Thoracic aorta (tissue), 2 donors: ENCODE measurements around the gene PPP1R1B. TPM values are rescaled to one million over a fixed set of nuclear protein-coding genes. Genes with fewer than 3 reads are reported as not detected.
A peak's percentile ranks its signal among the peaks of the same experiment; 100 is the strongest.

Source experiments
- ATAC-seq: fragments of 150-250 bp; one replicate; pipeline ENCODE4 v1.8.0; 2017; ENCODE audit warnings: low read depth; ENCODE audit not compliant: insufficient number of reproducible peaks, low FRiP score
- DNase-seq: peaks from one replicate; pipeline ENCODE4 v3.0.0-alpha.2; 2020; ENCODE audit warnings: low spot score
- H3K27ac ChIP-seq, 2 donors: fragments of 200-600 bp; sonication (generic); 1 replicate in 1 of 2; 2 replicates in 1 of 2; pipeline ENCODE4 v1.5.1; 2016; ENCODE audit warnings: mild to moderate bottlenecking in 2 of 2, moderate library complexity in 2 of 2
- H3K27me3 ChIP-seq: fragments of 200-600 bp; sonication (generic); replicated peaks from 2 replicates; pipeline ENCODE4 v1.6.0; 2016; ENCODE audit warnings: mild to moderate bottlenecking; ENCODE audit not compliant: insufficient read depth
- H3K36me3 ChIP-seq: fragments of 200-600 bp; sonication (generic); one replicate; pipeline ENCODE4 v1.5.1; 2016
- H3K4me1 ChIP-seq, 2 donors: fragments of 200-600 bp; sonication (generic); 1 replicate in 1 of 2; 2 replicates in 1 of 2; pipeline versions ENCODE4 v1.5.1 to v1.6.0; 2016; ENCODE audit warnings: low read depth in 2 of 2, mild to moderate bottlenecking in 1 of 2; ENCODE audit not compliant: control insufficient read depth in 1 of 2
- H3K4me3 ChIP-seq: fragments of 200-600 bp; sonication (generic); 2 replicates; pipeline ENCODE4 v1.5.1; 2016; ENCODE audit warnings: mild to moderate bottlenecking
- H3K9me3 ChIP-seq: fragments of 200-600 bp; sonication (generic); 2 replicates; pipeline ENCODE4 v1.5.1; 2016
- total RNA-seq, 2 donors: library from RNA; depleted of rRNA; stranded (reverse); fragments of >200 nt; gene quantifications; one replicate each; pipeline versions ENCODE4 v1.1.0 to v1.2.3, GENCODE V29; 2016
- TF ChIP-seq, protein P1 (sequence below): fragments of 200-600 bp; sonication (generic); IDR thresholded peaks from one replicate; pipeline ENCODE4 v1.5.1; 2019; ENCODE audit warnings: antibody characterized with exemption

The PPP1R1B gene
- total RNA-seq, 2 donors from 2014 or later: 0.27 to 2.1 TPM

DNA sequence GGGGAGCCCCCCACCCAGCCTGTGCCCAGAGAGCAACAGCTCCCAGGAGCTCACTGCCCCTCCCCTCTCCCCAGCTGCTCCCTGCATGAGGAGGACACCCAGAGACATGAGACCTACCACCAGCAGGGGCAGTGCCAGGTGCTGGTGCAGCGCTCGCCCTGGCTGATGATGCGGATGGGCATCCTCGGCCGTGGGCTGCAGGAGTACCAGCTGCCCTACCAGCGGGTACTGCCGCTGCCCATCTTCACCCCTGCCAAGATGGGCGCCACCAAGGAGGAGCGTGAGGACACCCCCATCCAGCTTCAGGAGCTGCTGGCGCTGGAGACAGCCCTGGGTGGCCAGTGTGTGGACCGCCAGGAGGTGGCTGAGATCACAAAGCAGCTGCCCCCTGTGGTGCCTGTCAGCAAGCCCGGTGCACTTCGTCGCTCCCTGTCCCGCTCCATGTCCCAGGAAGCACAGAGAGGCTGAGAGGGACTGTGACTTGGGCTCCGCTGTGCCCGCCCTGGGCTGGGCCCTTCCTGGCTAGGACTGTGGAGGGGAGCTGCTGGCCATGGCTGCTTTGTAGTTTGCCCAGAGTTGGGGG lies 39.0 kb downstream of the PPP1R1B start:
- TF ChIP-seq, protein P1, sequence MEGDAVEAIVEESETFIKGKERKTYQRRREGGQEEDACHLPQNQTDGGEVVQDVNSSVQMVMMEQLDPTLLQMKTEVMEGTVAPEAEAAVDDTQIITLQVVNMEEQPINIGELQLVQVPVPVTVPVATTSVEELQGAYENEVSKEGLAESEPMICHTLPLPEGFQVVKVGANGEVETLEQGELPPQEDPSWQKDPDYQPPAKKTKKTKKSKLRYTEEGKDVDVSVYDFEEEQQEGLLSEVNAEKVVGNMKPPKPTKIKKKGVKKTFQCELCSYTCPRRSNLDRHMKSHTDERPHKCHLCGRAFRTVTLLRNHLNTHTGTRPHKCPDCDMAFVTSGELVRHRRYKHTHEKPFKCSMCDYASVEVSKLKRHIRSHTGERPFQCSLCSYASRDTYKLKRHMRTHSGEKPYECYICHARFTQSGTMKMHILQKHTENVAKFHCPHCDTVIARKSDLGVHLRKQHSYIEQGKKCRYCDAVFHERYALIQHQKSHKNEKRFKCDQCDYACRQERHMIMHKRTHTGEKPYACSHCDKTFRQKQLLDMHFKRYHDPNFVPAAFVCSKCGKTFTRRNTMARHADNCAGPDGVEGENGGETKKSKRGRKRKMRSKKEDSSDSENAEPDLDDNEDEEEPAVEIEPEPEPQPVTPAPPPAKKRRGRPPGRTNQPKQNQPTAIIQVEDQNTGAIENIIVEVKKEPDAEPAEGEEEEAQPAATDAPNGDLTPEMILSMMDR: no peak
- H3K9me3 ChIP-seq: no peaks in the 10 kb centered on the region
- peaks cover 3% of the 10 kb centered on the region for H3K36me3 ChIP-seq
- H3K4me1 ChIP-seq: peaks cover 22 to 65% of the 10 kb centered on the region in 2 donors
- H3K4me3 ChIP-seq: no peak overlapping the region
- no peak for ATAC-seq
- no peak for DNase-seq
- no peaks in the 10 kb centered on the region for H3K27me3 ChIP-seq
- peak overlapping the region; percentile 59 to 77 for H3K27ac ChIP-seq

DNA sequence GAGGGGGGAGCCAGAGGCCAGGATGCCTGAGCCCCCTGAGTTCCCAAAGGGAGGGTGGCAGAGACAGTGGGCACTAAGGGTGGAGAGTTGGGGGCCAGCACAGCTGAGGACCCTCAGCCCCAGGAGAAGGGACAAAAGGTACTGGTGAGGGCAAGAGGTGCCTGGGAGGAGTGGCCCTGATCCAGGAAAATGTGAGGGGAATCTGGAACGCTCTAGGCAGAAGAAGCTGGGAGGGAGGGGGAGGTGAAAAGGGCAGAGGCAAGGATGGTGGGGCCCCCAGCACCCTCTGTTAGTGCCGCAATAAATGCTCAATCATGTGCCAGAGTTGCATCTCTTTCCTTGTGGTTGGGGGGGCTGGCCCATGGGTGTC lies 39.5 kb downstream of the PPP1R1B start:
- no peaks in the 10 kb centered on the region for H3K36me3 ChIP-seq
- peak overlapping the region; percentile 59 to 77 for H3K27ac ChIP-seq
- peak overlapping the region; percentile 69 for H3K4me3 ChIP-seq
- no peak for DNase-seq
- no peaks in the 10 kb centered on the region for H3K9me3 ChIP-seq
- no peaks in the 10 kb centered on the region for H3K27me3 ChIP-seq
- H3K4me1 ChIP-seq: peaks cover 22 to 67% of the 10 kb centered on the region in 2 donors
- ATAC-seq: peak; percentile 30
- TF ChIP-seq, protein P1: no peak

DNA sequence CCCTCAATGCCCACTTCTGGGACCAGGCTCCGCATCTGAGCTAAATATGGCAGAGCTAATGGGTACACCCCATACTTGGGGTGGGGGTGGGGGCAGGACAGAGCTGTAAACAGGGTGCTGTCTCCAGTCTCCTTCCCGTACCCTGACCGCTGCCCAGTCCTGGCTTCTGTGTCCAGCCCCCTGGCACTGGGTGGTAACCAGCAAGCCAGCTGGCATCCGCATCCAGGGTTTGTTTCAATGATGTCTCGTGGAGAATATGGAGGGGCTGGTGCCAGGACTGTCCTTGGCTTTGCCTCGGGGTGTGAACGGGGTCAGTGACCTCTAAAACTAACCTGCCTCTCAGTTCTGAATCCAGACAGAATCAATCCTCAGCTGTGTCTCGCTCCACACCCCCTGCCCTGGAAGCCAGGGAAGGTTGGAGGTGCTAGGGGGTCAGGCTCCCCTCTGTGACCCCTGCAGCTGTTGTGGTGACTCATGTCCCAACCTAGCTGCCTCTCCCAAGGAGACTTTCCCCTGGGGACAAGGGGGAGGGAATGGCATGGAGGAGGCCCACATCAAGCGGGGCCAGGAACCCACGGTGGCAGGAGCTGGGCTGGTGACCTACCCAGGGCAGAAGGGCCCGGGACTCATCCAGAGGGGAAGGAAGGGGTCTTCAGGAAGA lies 40.0 kb downstream of the PPP1R1B start:
- peaks cover 22 to 73% of the 10 kb centered on the region in 2 donors for H3K4me1 ChIP-seq

DNA sequence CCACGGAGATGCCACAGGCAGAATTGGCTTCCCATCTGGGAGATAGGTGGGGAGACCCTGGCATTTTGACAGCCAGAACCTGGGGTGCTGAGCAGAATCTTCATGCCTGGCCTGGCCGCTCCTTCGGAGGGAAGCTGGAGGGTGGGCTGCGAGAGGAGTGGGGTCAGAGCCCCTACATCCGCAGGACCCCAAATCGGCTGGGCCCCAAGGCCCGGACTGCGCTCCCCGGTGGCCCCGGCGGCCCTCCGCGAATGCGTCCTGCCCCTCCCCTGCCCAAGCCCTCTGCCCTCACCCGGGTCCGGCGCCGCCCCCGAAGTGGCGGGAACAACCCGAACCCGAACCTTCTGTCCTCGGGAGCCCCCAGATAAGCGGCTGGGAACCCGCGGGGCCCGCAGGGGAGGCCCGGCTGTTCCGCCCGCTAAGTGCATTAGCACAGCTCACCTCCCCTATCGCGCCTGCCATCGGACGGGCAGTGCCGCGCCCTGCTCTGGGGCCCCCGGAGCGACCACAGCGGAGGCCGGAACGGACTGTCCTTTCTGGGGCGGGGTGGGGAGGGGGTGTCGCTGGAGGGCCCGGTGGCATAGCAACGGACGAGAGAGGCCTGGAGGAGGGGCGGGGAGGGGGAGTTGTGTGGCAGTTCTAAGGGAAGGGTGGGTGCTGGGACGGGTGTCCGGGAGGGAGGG lies 40.7 kb downstream of the PPP1R1B start:
- peak overlapping the region; percentile 59 to 77 for H3K27ac ChIP-seq
- no peaks in the 10 kb centered on the region for H3K27me3 ChIP-seq
- ATAC-seq (no peak), DNase-seq (no peak)
- H3K4me1 ChIP-seq: peaks cover 22 to 75% of the 10 kb centered on the region in 2 donors
- no peaks in the 10 kb centered on the region for H3K36me3 ChIP-seq
- H3K4me3 ChIP-seq: peak overlapping the region; percentile 69
- H3K9me3 ChIP-seq: no peaks in the 10 kb centered on the region
- TF ChIP-seq, protein P1: no peak

More for the DNA sequence above, 40.0 kb downstream of the PPP1R1B start:
- H3K36me3 ChIP-seq: no peaks in the 10 kb centered on the region
- H3K27me3 ChIP-seq: no peaks in the 10 kb centered on the region
- no peaks in the 10 kb centered on the region for H3K9me3 ChIP-seq
- H3K4me3 ChIP-seq: peak overlapping the region; percentile 69
- TF ChIP-seq, protein P1: no peak
- ATAC-seq (peak; percentile 58), DNase-seq (peak; percentile 53)
- peak overlapping the region; percentile 59 to 77 for H3K27ac ChIP-seq
